Neutrophil (primary cell): ENCODE measurements around the gene EPHB3.
A peak's percentile ranks its signal among the peaks of the same experiment; 100 is the strongest.

Experiments
- H3K27ac ChIP-seq: fragments of 200-600 bp; sonication (generic); 2 replicates; pipeline ENCODE4 v1.5.1; 2016; ENCODE audit warnings: mild to moderate bottlenecking, moderate library complexity
- H3K27me3 ChIP-seq: fragments of 200-600 bp; sonication (generic); 2 replicates; pipeline ENCODE4 v1.6.0; 2016; ENCODE audit warnings: mild to moderate bottlenecking
- H3K36me3 ChIP-seq: fragments of 200-600 bp; sonication (generic); 2 replicates; pipeline ENCODE4 v1.5.1; 2017
- H3K4me1 ChIP-seq, 2 experiments: fragments of 200-600 bp in 1 of 2; sonication (generic) in 1 of 2; 1 replicate in 1 of 2; 2 replicates in 1 of 2; pipeline versions ENCODE4 v1.5.1 to v1.6.1; 2013 to 2016; ENCODE audit warnings: low read depth in 1 of 2, low read length in 1 of 2, mild to moderate bottlenecking in 1 of 2, moderate library complexity in 1 of 2; ENCODE audit not compliant: control insufficient read depth in 1 of 2, insufficient read depth in 1 of 2
- H3K4me3 ChIP-seq, 2 experiments: fragments of 200-600 bp in 1 of 2; sonication (generic) in 1 of 2; 1 replicate in 1 of 2; 2 replicates in 1 of 2; pipeline ENCODE4 v1.5.1; 2013 to 2016; ENCODE audit warnings: low read depth in 1 of 2, low read length in 1 of 2, mild to moderate bottlenecking in 1 of 2, moderate library complexity in 1 of 2
- H3K9me3 ChIP-seq: fragments of 200-600 bp; sonication (generic); 2 replicates; pipeline ENCODE4 v1.5.1; 2016
- CTCF ChIP-seq: fragments of 200-600 bp; sonication (generic); IDR thresholded peaks from 2 replicates; pipeline ENCODE4 v1.5.1; 2016; ENCODE audit warnings: antibody characterized with exemption

Gene EPHB3

GRCh38 chr3:184599143-184599542, 37.6 kb downstream of the EPHB3 start:
- Histone ChIP-seq H3K9me3 (no peaks in the 10 kb centered on the region), H3K4me1 (peaks cover 10 to 21% of the 10 kb centered on the region in 2 experiments), H3K36me3 (no peaks in the 10 kb centered on the region), H3K4me3 (no peak overlapping the region), H3K27me3 (peaks cover 42% of the 10 kb centered on the region), H3K27ac (no peak overlapping the region)
- no peak for TF ChIP-seq CTCF

DNA sequence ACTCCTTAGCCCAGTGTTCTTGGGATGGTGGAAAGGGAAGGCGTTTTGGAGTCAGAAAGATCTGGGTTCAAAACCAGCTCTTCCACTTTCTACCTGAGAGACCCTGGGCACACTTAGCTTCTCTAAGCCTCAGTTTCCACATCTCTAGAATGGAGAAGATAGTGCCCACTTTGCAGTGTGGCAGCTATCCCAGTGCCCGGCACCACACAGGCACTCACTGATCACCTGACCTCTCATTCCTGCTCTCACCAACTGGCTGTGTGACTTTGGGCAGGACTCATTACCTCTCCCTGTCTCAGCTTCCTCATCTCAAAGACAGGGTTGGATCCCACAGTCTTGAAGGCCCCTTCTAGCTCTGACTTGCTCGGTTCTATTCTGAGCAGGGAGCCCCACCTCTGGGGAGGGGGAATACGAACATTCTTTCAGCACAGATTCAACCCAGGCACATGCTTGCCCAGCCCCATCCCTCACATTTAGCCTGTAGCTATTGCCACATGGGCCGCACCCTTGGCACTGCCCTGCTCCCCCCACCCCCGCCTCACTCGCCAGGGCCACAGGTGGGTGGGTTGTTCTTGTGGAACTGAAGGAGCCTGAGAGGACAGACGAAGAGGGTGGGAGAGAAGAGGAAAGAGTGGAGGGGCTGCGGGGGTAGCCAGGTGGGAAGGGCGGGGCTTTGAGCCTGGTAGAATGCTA, 39.2 kb downstream of the EPHB3 start:
- Histone ChIP-seq H3K27me3 (peaks cover 59% of the 10 kb centered on the region), H3K9me3 (no peaks in the 10 kb centered on the region), H3K36me3 (no peaks in the 10 kb centered on the region), H3K4me3 (no peak overlapping the region), H3K4me1 (peaks cover 20 to 28% of the 10 kb centered on the region in 2 experiments), H3K27ac (no peak overlapping the region)
- no peak for TF ChIP-seq CTCF

GRCh38 chr3:184601576-184602371, 40.2 kb downstream of the EPHB3 start:
- peaks cover 20 to 28% of the 10 kb centered on the region in 2 experiments for H3K4me1 ChIP-seq
- H3K9me3 ChIP-seq = no peaks in the 10 kb centered on the region
- no peak for TF ChIP-seq CTCF
- H3K27ac ChIP-seq = no peak overlapping the region
- peaks cover 63% of the 10 kb centered on the region for H3K27me3 ChIP-seq
- peak overlapping the region in 1 of 2 experiments; percentile 41 for H3K4me3 ChIP-seq
- H3K36me3 ChIP-seq = no peaks in the 10 kb centered on the region

GRCh38 chr3:184602372-184603150, 41.0 kb downstream of the EPHB3 start:
- Histone ChIP-seq H3K27ac (no peak overlapping the region), H3K4me3 (peak overlapping the region in 1 of 2 experiments; percentile 41), H3K27me3 (peaks cover 68% of the 10 kb centered on the region), H3K9me3 (no peaks in the 10 kb centered on the region), H3K4me1 (peaks cover 20 to 28% of the 10 kb centered on the region in 2 experiments), H3K36me3 (no peaks in the 10 kb centered on the region)
- no peak for TF ChIP-seq CTCF

DNA sequence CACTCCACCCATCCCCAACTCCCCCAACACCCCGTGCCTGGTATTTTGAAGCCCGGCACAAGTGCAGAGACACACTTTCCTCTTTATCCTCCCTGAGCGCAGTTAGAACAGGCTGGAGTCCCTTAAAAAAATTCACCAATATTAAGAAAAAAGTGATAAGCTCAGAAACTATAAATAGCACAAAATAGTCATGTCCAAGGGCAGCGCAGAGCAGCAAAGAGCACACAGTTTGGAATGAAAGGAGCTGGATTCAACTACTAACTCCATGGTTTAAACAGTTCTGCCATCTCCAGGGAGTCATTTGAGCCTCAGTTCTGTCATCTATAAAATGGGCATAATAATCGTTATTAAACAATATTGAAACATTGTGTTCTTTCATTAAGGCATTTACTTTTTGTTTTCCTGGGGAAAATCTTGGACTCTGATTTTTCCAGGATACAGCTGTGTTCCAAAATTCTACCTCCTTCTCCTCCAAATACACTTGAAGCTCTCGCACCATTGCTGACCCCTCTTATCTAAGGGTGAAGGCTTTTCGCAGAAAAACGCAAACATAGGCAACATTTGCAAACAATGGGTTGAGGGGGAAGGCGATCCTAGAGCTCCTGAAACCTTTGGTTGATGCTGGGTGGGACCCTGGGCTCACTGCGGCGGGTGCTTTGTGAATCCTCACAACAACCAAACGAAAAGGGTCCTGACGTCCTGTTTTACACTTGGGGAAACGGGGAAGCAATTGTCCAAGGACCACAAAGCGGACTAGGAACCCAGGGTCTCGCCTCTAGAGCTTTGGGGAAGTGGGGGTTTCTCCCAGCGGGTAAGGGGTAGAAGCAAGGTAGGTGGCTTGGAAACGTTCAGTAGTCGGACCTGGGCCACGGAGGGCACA, 41.8 kb downstream of the EPHB3 start:
- H3K27me3 ChIP-seq = peaks cover 68% of the 10 kb centered on the region
- no peak overlapping the region for H3K4me3 ChIP-seq
- H3K4me1 ChIP-seq = peaks cover 21 to 28% of the 10 kb centered on the region in 2 experiments
- H3K27ac ChIP-seq = no peak overlapping the region
- H3K9me3 ChIP-seq = no peaks in the 10 kb centered on the region
- no peaks in the 10 kb centered on the region for H3K36me3 ChIP-seq
- TF ChIP-seq CTCF = no peak
